ENCODE results near the gene PRKG1. TPM values are rescaled to one million over a fixed set of nuclear protein-coding genes. Genes with fewer than 3 reads are reported as not detected.
"Not testable (repeated sequence)": the region's sequence is repeated elsewhere in the genome, so short reads cannot be mapped to it uniquely, and the experiment has no call there.

The PRKG1 gene
- total and polyA plus RNA-seq, 2 donors from 2014 or later: 3.6 to 14.8 TPM

- H3K4me1 ChIP-seq (ENCODE audit: control insufficient read depth in 2 of 3, insufficient read depth in 2 of 3, low read depth in 1 of 3, low read length in 3 of 3): no peaks in the 10 kb centered on the region
- H3K27me3 ChIP-seq (ENCODE audit: control insufficient read depth, insufficient read depth, low read length): no peaks in the 10 kb centered on the region
- no peaks in the 10 kb centered on the region for H3K9me3 ChIP-seq (ENCODE audit: control insufficient read depth in 2 of 3, insufficient read depth in 1 of 3, low read length in 3 of 3)
- TF ChIP-seq, protein P1, sequence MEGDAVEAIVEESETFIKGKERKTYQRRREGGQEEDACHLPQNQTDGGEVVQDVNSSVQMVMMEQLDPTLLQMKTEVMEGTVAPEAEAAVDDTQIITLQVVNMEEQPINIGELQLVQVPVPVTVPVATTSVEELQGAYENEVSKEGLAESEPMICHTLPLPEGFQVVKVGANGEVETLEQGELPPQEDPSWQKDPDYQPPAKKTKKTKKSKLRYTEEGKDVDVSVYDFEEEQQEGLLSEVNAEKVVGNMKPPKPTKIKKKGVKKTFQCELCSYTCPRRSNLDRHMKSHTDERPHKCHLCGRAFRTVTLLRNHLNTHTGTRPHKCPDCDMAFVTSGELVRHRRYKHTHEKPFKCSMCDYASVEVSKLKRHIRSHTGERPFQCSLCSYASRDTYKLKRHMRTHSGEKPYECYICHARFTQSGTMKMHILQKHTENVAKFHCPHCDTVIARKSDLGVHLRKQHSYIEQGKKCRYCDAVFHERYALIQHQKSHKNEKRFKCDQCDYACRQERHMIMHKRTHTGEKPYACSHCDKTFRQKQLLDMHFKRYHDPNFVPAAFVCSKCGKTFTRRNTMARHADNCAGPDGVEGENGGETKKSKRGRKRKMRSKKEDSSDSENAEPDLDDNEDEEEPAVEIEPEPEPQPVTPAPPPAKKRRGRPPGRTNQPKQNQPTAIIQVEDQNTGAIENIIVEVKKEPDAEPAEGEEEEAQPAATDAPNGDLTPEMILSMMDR (IDR thresholded peaks at IDR 0.05; ENCODE audit: borderline replicate concordance, extremely low read depth, insufficient read depth): no peak
- FAIRE-seq (no peak), DNase-seq (no peak)
- H3K4me3 ChIP-seq (ENCODE audit: low read length in 3 of 3): no peak overlapping the region
- H3K27ac ChIP-seq (ENCODE audit: low read depth in 2 of 2, low read length in 2 of 2): no peak overlapping the region
- intact Hi-C loops (cut with DNase I): no loop called here
- no peaks in the 10 kb centered on the region for H3K36me3 ChIP-seq (ENCODE audit: control insufficient read depth in 2 of 3, insufficient read depth in 3 of 3, low read length in 3 of 3)
- no peak overlapping the region for H3K9ac ChIP-seq (ENCODE audit: low read length in 3 of 3)
These were observed 672.9 kb downstream of the PRKG1 start for GRCh38 chr10:51747216-51747615.

- intact Hi-C loops (cut with DNase I): no loop called here
- Histone ChIP-seq H3K9me3 (ENCODE audit: control insufficient read depth in 2 of 3, insufficient read depth in 1 of 3, low read length in 3 of 3) (no peaks in the 10 kb centered on the region), H3K27ac (ENCODE audit: low read depth in 2 of 2, low read length in 2 of 2) (no peak overlapping the region), H3K4me1 (ENCODE audit: control insufficient read depth in 2 of 3, insufficient read depth in 2 of 3, low read depth in 1 of 3, low read length in 3 of 3) (no peaks in the 10 kb centered on the region), H3K36me3 (ENCODE audit: control insufficient read depth in 2 of 3, insufficient read depth in 3 of 3, low read length in 3 of 3) (no peaks in the 10 kb centered on the region), H3K4me3 (ENCODE audit: low read length in 3 of 3) (no peak overlapping the region), H3K27me3 (ENCODE audit: control insufficient read depth, insufficient read depth, low read length) (no peaks in the 10 kb centered on the region), H3K9ac (ENCODE audit: low read length in 3 of 3) (no peak overlapping the region)
- DNase-seq (no peak), FAIRE-seq (no peak)
- TF ChIP-seq, protein P1 (IDR thresholded peaks at IDR 0.05; ENCODE audit: borderline replicate concordance, extremely low read depth, insufficient read depth): no peak
These were observed 674.7 kb downstream of the PRKG1 start for GRCh38 chr10:51748959-51749358.

DNA sequence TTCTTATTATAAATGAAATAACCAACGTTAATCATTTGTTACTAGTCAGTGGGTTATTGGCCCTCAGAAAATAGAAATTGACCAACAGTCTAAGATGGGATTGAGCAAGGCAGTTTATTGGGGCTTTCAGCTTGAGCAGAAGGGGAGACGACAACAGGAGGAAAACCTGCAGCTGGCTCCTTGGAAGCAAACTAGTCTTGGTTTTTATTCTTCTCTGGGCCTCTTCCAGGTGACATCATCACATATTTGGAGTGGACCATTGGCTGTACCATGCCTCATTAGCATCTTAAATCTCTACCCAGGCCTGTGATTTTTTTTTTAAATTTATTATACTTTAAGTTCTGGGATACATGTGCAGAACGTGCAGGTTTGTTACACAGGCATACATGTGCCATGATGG is 684.1 kb downstream of the PRKG1 start:
- no peak overlapping the region for H3K27ac ChIP-seq (ENCODE audit: low read depth in 2 of 2, low read length in 2 of 2)
- no peaks in the 10 kb centered on the region for H3K36me3 ChIP-seq (ENCODE audit: control insufficient read depth in 2 of 3, insufficient read depth in 3 of 3, low read length in 3 of 3)
- H3K4me1 ChIP-seq (ENCODE audit: control insufficient read depth in 2 of 3, insufficient read depth in 2 of 3, low read depth in 1 of 3, low read length in 3 of 3): no peaks in the 10 kb centered on the region
- TF ChIP-seq, protein P1 (IDR thresholded peaks at IDR 0.05; ENCODE audit: borderline replicate concordance, extremely low read depth, insufficient read depth): no peak
- H3K4me3 ChIP-seq (ENCODE audit: low read length in 3 of 3): no peak overlapping the region
- FAIRE-seq (no peak), DNase-seq (no peak)
- H3K27me3 ChIP-seq (ENCODE audit: control insufficient read depth, insufficient read depth, low read length): no peaks in the 10 kb centered on the region
- no peaks in the 10 kb centered on the region for H3K9me3 ChIP-seq (ENCODE audit: control insufficient read depth in 2 of 3, insufficient read depth in 1 of 3, low read length in 3 of 3)
- intact Hi-C loops (cut with DNase I): no loop called here
- no peak overlapping the region for H3K9ac ChIP-seq (ENCODE audit: low read length in 3 of 3)

GRCh38 chr10:51758838-51759237 is 684.6 kb downstream of the PRKG1 start:
- H3K4me1 ChIP-seq (ENCODE audit: control insufficient read depth in 2 of 3, insufficient read depth in 2 of 3, low read depth in 1 of 3, low read length in 3 of 3); H3K4me3 ChIP-seq (ENCODE audit: low read length in 3 of 3); H3K9ac ChIP-seq (ENCODE audit: low read length in 3 of 3); H3K36me3 ChIP-seq (ENCODE audit: control insufficient read depth in 2 of 3, insufficient read depth in 3 of 3, low read length in 3 of 3); H3K9me3 ChIP-seq (ENCODE audit: control insufficient read depth in 2 of 3, insufficient read depth in 1 of 3, low read length in 3 of 3); FAIRE-seq; DNase-seq; H3K27me3 ChIP-seq (ENCODE audit: control insufficient read depth, insufficient read depth, low read length); H3K27ac ChIP-seq (ENCODE audit: low read depth in 2 of 2, low read length in 2 of 2); intact Hi-C loops (cut with DNase I): not testable (repeated sequence)
